ENCODE measurements around the gene ZNF335. TPM values are rescaled to one million over a fixed set of nuclear protein-coding genes. Genes with fewer than 3 reads are reported as not detected.
A peak's percentile ranks its signal among the peaks of the same experiment; 100 is the strongest.

Gene ZNF335
- total and polyA plus RNA-seq, 2 of the 13 experiments (the other 11 are each of a cell fraction or from before 2014, with no cell fraction given): 9.7 to 13.7 TPM

DNA sequence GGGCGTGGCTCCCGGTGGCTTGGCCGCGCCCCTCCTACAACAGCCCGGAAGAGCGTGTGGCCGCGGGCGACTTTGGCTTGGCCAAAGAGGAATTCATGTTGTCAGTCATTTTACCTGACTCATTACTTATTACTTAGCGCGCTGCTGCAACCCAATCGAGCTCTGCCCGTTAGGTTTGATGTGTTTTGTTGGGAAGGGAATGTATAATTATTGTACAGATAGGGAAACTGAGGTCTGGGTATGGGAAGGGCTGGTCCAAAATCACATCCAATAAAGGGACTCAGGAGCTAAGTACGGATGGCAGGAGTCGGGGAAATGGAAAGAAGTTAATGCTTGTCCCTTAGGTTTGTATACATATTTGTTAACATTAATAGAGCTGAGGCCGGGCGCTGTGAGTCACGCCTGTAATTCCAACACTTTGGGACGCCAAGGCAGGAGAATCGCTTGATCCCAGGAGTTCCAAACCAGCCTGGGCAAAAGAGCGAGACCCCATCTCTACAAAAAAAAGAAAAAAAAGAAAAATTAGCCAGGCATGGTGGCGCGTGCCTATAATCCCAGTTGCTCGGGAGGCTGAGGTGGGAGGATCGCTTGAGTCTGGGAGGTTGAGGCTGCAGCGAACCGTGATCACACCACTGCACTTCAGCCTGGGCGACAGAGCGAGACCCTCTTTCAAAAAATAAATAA is 639 bp upstream of the ZNF335 start (continued):
- TF ChIP-seq KDM5A (IDR thresholded peaks at IDR 0.05; ENCODE audit: borderline replicate concordance, low read length): no peak
- no peak for TF ChIP-seq TRIM24 (CRISPR knock-in tag; IDR thresholded peaks at IDR 0.05)
- no peak for TF ChIP-seq ZNF747 (CRISPR knock-in tag; IDR thresholded peaks at IDR 0.05; ENCODE audit: borderline replicate concordance)
- TF ChIP-seq, protein P1, sequence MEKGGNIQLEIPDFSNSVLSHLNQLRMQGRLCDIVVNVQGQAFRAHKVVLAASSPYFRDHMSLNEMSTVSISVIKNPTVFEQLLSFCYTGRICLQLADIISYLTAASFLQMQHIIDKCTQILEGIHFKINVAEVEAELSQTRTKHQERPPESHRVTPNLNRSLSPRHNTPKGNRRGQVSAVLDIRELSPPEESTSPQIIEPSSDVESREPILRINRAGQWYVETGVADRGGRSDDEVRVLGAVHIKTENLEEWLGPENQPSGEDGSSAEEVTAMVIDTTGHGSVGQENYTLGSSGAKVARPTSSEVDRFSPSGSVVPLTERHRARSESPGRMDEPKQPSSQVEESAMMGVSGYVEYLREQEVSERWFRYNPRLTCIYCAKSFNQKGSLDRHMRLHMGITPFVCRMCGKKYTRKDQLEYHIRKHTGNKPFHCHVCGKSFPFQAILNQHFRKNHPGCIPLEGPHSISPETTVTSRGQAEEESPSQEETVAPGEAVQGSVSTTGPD (CRISPR knock-in tag; IDR thresholded peaks at IDR 0.05): 0 out of 2 replicates have a peak, but pooled peaks have one; percentile 4
- no peak for TF ChIP-seq ZNF83 (CRISPR knock-in tag; IDR thresholded peaks at IDR 0.05; ENCODE audit: borderline replicate concordance)
- TF ChIP-seq TGIF2 (CRISPR knock-in tag; IDR thresholded peaks at IDR 0.05): no peak
- no peak for TF ChIP-seq SRF (IDR thresholded peaks at IDR 0.05; ENCODE audit: low read depth, low read length)
- no peak for TF ChIP-seq HDAC6 (IDR thresholded peaks at IDR 0.05; ENCODE audit: low read depth, low read length)
- TF ChIP-seq, protein P2, sequence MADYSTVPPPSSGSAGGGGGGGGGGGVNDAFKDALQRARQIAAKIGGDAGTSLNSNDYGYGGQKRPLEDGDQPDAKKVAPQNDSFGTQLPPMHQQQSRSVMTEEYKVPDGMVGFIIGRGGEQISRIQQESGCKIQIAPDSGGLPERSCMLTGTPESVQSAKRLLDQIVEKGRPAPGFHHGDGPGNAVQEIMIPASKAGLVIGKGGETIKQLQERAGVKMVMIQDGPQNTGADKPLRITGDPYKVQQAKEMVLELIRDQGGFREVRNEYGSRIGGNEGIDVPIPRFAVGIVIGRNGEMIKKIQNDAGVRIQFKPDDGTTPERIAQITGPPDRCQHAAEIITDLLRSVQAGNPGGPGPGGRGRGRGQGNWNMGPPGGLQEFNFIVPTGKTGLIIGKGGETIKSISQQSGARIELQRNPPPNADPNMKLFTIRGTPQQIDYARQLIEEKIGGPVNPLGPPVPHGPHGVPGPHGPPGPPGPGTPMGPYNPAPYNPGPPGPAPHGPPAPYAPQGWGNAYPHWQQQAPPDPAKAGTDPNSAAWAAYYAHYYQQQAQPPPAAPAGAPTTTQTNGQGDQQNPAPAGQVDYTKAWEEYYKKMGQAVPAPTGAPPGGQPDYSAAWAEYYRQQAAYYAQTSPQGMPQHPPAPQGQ (CRISPR knock-in tag; IDR thresholded peaks at IDR 0.05; ENCODE audit: borderline replicate concordance): no peak
- TF ChIP-seq, protein P3, sequence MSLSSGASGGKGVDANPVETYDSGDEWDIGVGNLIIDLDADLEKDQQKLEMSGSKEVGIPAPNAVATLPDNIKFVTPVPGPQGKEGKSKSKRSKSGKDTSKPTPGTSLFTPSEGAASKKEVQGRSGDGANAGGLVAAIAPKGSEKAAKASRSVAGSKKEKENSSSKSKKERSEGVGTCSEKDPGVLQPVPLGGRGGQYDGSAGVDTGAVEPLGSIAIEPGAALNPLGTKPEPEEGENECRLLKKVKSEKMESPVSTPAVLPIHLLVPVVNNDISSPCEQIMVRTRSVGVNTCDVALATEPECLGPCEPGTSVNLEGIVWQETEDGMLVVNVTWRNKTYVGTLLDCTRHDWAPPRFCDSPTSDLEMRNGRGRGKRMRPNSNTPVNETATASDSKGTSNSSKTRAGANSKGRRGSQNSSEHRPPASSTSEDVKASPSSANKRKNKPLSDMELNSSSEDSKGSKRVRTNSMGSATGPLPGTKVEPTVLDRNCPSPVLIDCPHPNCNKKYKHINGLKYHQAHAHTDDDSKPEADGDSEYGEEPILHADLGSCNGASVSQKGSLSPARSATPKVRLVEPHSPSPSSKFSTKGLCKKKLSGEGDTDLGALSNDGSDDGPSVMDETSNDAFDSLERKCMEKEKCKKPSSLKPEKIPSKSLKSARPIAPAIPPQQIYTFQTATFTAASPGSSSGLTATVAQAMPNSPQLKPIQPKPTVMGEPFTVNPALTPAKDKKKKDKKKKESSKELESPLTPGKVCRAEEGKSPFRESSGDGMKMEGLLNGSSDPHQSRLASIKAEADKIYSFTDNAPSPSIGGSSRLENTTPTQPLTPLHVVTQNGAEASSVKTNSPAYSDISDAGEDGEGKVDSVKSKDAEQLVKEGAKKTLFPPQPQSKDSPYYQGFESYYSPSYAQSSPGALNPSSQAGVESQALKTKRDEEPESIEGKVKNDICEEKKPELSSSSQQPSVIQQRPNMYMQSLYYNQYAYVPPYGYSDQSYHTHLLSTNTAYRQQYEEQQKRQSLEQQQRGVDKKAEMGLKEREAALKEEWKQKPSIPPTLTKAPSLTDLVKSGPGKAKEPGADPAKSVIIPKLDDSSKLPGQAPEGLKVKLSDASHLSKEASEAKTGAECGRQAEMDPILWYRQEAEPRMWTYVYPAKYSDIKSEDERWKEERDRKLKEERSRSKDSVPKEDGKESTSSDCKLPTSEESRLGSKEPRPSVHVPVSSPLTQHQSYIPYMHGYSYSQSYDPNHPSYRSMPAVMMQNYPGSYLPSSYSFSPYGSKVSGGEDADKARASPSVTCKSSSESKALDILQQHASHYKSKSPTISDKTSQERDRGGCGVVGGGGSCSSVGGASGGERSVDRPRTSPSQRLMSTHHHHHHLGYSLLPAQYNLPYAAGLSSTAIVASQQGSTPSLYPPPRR (CRISPR knock-in tag; IDR thresholded peaks at IDR 0.05; ENCODE audit: borderline replicate concordance): no peak
- no peak for TF ChIP-seq TAF15 (IDR thresholded peaks at IDR 0.05; ENCODE audit: low read depth, low read length, poor library complexity, severe bottlenecking)
- no peak for TF ChIP-seq ZNF350 (CRISPR knock-in tag; IDR thresholded peaks at IDR 0.05; ENCODE audit: borderline replicate concordance, low read depth)
- TF ChIP-seq TSC22D2 (CRISPR knock-in tag; IDR thresholded peaks at IDR 0.05; ENCODE audit: borderline replicate concordance): 0 out of 2 replicates have a peak, but pooled peaks have one; percentile 1
- TF ChIP-seq U2AF2 (IDR thresholded peaks at IDR 0.05; ENCODE audit: low read depth, low read length): no peak
- no peak for TF ChIP-seq MEIS2 (CRISPR knock-in tag; IDR thresholded peaks at IDR 0.05)
- TF ChIP-seq, protein P4, sequence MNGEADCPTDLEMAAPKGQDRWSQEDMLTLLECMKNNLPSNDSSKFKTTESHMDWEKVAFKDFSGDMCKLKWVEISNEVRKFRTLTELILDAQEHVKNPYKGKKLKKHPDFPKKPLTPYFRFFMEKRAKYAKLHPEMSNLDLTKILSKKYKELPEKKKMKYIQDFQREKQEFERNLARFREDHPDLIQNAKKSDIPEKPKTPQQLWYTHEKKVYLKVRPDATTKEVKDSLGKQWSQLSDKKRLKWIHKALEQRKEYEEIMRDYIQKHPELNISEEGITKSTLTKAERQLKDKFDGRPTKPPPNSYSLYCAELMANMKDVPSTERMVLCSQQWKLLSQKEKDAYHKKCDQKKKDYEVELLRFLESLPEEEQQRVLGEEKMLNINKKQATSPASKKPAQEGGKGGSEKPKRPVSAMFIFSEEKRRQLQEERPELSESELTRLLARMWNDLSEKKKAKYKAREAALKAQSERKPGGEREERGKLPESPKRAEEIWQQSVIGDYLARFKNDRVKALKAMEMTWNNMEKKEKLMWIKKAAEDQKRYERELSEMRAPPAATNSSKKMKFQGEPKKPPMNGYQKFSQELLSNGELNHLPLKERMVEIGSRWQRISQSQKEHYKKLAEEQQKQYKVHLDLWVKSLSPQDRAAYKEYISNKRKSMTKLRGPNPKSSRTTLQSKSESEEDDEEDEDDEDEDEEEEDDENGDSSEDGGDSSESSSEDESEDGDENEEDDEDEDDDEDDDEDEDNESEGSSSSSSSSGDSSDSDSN (CRISPR knock-in tag; IDR thresholded peaks at IDR 0.05): no peak
- no peak for TF ChIP-seq THAP11 (CRISPR knock-in tag; IDR thresholded peaks at IDR 0.05)
- TF ChIP-seq BHLHE40 (IDR thresholded peaks at IDR 0.05; ENCODE audit: low read length): no peak
- TF ChIP-seq SRSF1 (optimal IDR thresholded peaks at IDR 0.05; ENCODE audit: low read depth, low read length): no peak

Data from HepG2 (cell line).